H1 (cell line): Measurements from ENCODE around the gene IP6K1. TPM values are rescaled to one million over a fixed set of nuclear protein-coding genes. Genes with fewer than 3 reads are reported as not detected.
"Not testable (repeated sequence)": the region's sequence is repeated elsewhere in the genome, so short reads cannot be mapped to it uniquely, and the experiment has no call there.

Experiments
- CTCF ChIA-PET: fragments of 300-600 bp; sonication (Branson Sonifier 250); formaldehyde crosslinking; loops from one replicate; lab custom pipeline; 2021; ENCODE audit not compliant: partially characterized antibody; lab: Charles Lee
- POLR2A ChIA-PET: fragments of 300-600 bp; sonication (Branson Sonifier 250); formaldehyde crosslinking; loops from one replicate; lab custom pipeline; 2021; ENCODE audit warnings: inconsistent platforms; ENCODE audit not compliant: partially characterized antibody; lab: Charles Lee
- DNase-seq, 2 experiments: peaks; one replicate each; pipeline versions ENCODE4 v3.0.0 to v3.0.0-alpha.2; 2010 to 2022; ENCODE audit warnings: low spot score in 2 of 2, low read depth in 1 of 2, mixed read lengths in 1 of 2
- FAIRE-seq: peaks from 2 replicates; lab custom pipeline; 2011; peaks lifted over from hg19 to GRCh38; lab: Jason Lieb, UNC
- H2AFZ ChIP-seq: 2 replicates; pipeline ENCODE4 v1.8.1; 2012; ENCODE audit warnings: low read length, inconsistent platforms
- H2AK5ac ChIP-seq: 2 replicates; pipeline ENCODE4 v1.6.1; 2013; ENCODE audit warnings: low read depth, low read length
- H2BK120ac ChIP-seq: replicated peaks from 2 replicates; pipeline ENCODE3; 2013; ENCODE audit warnings: low read depth, low read length, inconsistent platforms
- H2BK12ac ChIP-seq: 2 replicates; pipeline ENCODE4 v1.6.1; 2013; ENCODE audit warnings: low read depth, low read length
- H2BK15ac ChIP-seq: 2 replicates; pipeline ENCODE4 v1.6.1; 2013; ENCODE audit warnings: low read length
- H2BK20ac ChIP-seq: 2 replicates; pipeline ENCODE4 v1.6.1; 2013; ENCODE audit warnings: low read length
- H2BK5ac ChIP-seq: 2 replicates; pipeline ENCODE4 v1.6.1; 2013; ENCODE audit warnings: low read depth, low read length
- H3K14ac ChIP-seq: 2 replicates; pipeline ENCODE4 v1.6.1; 2013; ENCODE audit warnings: inconsistent platforms; ENCODE audit not compliant: insufficient read length
- H3K18ac ChIP-seq: 2 replicates; pipeline ENCODE4 v1.6.1; 2013; ENCODE audit warnings: low read length; ENCODE audit errors: extremely low read depth
- H3K23ac ChIP-seq: 2 replicates; pipeline ENCODE4 v1.6.1; 2013; ENCODE audit warnings: inconsistent platforms; ENCODE audit not compliant: insufficient read length
- H3K23me2 ChIP-seq: 2 replicates; pipeline ENCODE4 v1.6.1; 2013; ENCODE audit warnings: low read depth, low read length
- H3K27ac ChIP-seq: 2 replicates; pipeline ENCODE4 v1.6.1; 2011; ENCODE audit warnings: low read depth, low read length, inconsistent platforms
- H3K27me3 ChIP-seq, 4 experiments: replicated peaks in 1 of 4; 1 replicate in 1 of 4; 2 replicates in 3 of 4; pipeline versions ENCODE4 v1.6.1 to v1.8.1; 2011 to 2013; ENCODE audit warnings: low read length in 3 of 4, mild to moderate bottlenecking in 3 of 4, inconsistent platforms in 2 of 4, mixed read lengths in 2 of 4, moderate library complexity in 1 of 4; ENCODE audit not compliant: control insufficient read depth in 3 of 4, insufficient read depth in 3 of 4; ENCODE audit errors: extremely low read depth in 1 of 4
- H3K36me3 ChIP-seq, 4 experiments: 2 replicates each; pipeline versions ENCODE4 v1.6.1 to v1.8.1; 2011 to 2013; ENCODE audit warnings: mild to moderate bottlenecking in 4 of 4, low read length in 3 of 4, moderate library complexity in 2 of 4, control low read depth in 1 of 4, inconsistent platforms in 1 of 4; ENCODE audit not compliant: insufficient read depth in 4 of 4, control insufficient read depth in 2 of 4
- H3K4ac ChIP-seq: replicated peaks from 2 replicates; pipeline ENCODE3; 2013; ENCODE audit warnings: low read length, low read depth, mixed read lengths, inconsistent platforms; ENCODE audit not compliant: insufficient read length
- H3K4me1 ChIP-seq, 4 experiments: replicated peaks in 1 of 4; 1 replicate in 1 of 4; 2 replicates in 3 of 4; pipeline versions ENCODE4 v1.6.1 to v1.8.1; 2011 to 2013; ENCODE audit warnings: low read length in 3 of 4, inconsistent platforms in 2 of 4, mixed read lengths in 1 of 4; ENCODE audit not compliant: insufficient read depth in 4 of 4, control insufficient read depth in 3 of 4
- H3K4me2 ChIP-seq, 2 experiments: 2 replicates each; pipeline versions ENCODE4 v1.6.1 to v1.8.1; 2011 to 2013; ENCODE audit warnings: low read depth in 2 of 2, low read length in 2 of 2, control low read depth in 1 of 2, inconsistent platforms in 1 of 2, mild to moderate bottlenecking in 1 of 2; ENCODE audit not compliant: insufficient read depth in 1 of 2
- H3K4me3 ChIP-seq, 4 experiments: fragments of 200-600, 300-600 bp in 1 of 4; sonication (generic), shearing (Covaris generic), sonication (Bioruptor Twin) in 1 of 4; 2 replicates each; pipeline versions ENCODE4 v1.5.1 to v1.8.1; 2011 to 2016; ENCODE audit warnings: low read length in 4 of 4, low read depth in 3 of 4, control low read depth in 2 of 4, inconsistent platforms in 2 of 4, mild to moderate bottlenecking in 2 of 4, mixed read lengths in 1 of 4, moderate library complexity in 1 of 4; ENCODE audit not compliant: insufficient read depth in 2 of 4; ENCODE audit errors: extremely low read depth in 1 of 4
- H3K56ac ChIP-seq: replicated peaks from 2 replicates; pipeline ENCODE3; 2013; ENCODE audit warnings: low read depth, mild to moderate bottlenecking, mixed read lengths, low read length, inconsistent platforms; ENCODE audit not compliant: insufficient read length
- H3K79me1 ChIP-seq: 2 replicates; pipeline ENCODE4 v1.6.1; 2013; ENCODE audit warnings: low read depth, low read length, control low read depth
- H3K79me2 ChIP-seq, 2 experiments: 2 replicates each; pipeline versions ENCODE4 v1.6.1 to v1.8.1; 2012 to 2013; ENCODE audit warnings: low read length in 2 of 2, mild to moderate bottlenecking in 2 of 2, inconsistent platforms in 1 of 2; ENCODE audit not compliant: insufficient read depth in 2 of 2, control insufficient read depth in 1 of 2
- H3K9ac ChIP-seq, 4 experiments: replicated peaks in 1 of 4; 1 replicate in 1 of 4; 2 replicates in 3 of 4; pipeline versions ENCODE4 v1.6.1 to v1.8.1; 2011 to 2013; ENCODE audit warnings: low read depth in 3 of 4, low read length in 3 of 4, control low read depth in 2 of 4, mild to moderate bottlenecking in 2 of 4, moderate library complexity in 2 of 4, inconsistent platforms in 1 of 4; ENCODE audit errors: extremely low read depth in 1 of 4
- H3K9me3 ChIP-seq, 2 experiments: 2 replicates each; pipeline versions ENCODE4 v1.6.1 to v1.8.1; 2012 to 2013; ENCODE audit warnings: mild to moderate bottlenecking in 2 of 2, moderate library complexity in 2 of 2, control low read depth in 1 of 2, inconsistent platforms in 1 of 2, low read depth in 1 of 2, low read length in 1 of 2, mixed read lengths in 1 of 2; ENCODE audit not compliant: insufficient read depth in 2 of 2
- H4K20me1 ChIP-seq, 2 experiments: replicated peaks in 1 of 2; 2 replicates each; pipeline versions ENCODE3 to v1.8.1; 2011 to 2013; ENCODE audit warnings: inconsistent platforms in 2 of 2, low read length in 2 of 2, mild to moderate bottlenecking in 1 of 2; ENCODE audit not compliant: insufficient read depth in 2 of 2, control insufficient read depth in 1 of 2
- H4K5ac ChIP-seq: 2 replicates; pipeline ENCODE4 v1.6.1; 2013; ENCODE audit warnings: low read length, low read depth, mixed read lengths, inconsistent platforms; ENCODE audit not compliant: insufficient read length
- H4K8ac ChIP-seq: 2 replicates; pipeline ENCODE4 v1.8.0; 2013; ENCODE audit warnings: mild to moderate bottlenecking, moderate library complexity, low read length, inconsistent platforms; ENCODE audit not compliant: insufficient read depth; ENCODE audit errors: extremely low read depth
- H4K91ac ChIP-seq: replicated peaks from 2 replicates; pipeline ENCODE3; 2013; ENCODE audit warnings: low read length, mixed read lengths, inconsistent platforms; ENCODE audit not compliant: insufficient read length
- WGBS, 2 experiments: shearing (Covaris generic) in 1 of 2; methylation state at CpG; one replicate each; pipeline versions ENCODE4 v1.1.6 to v1.1.7; 2013 to 2015; ENCODE audit warnings: low lambda C conversion rate in 2 of 2, mixed read lengths in 2 of 2, inconsistent platforms in 1 of 2, low coverage in 1 of 2, missing lambda C conversion rate in 1 of 2; ENCODE audit not compliant: insufficient replicate concordance in 2 of 2, insufficient coverage in 1 of 2, insufficient read length in 1 of 2; ENCODE audit errors: extremely low coverage in 1 of 2, missing lambda C conversion rate in 1 of 2; 5-methylcytosine and 5-hydroxymethylcytosine counted together
- polyA plus RNA-seq, 7 experiments: library from polyadenylated mRNA; depleted of rRNA in 3 of 7; stranded (reverse) in 5 of 7; unstranded in 2 of 7; fragments of >200 nt in 5 of 7; fragments of 200-250 nt in 2 of 7; gene quantifications; 1 replicate in 5 of 7; 2 replicates in 1 of 7; 4 replicates in 1 of 7; pipeline versions ENCODE4 v1.2.1 to v1.2.3, GENCODE V29; 2011 to 2013; ENCODE audit warnings: missing spikeins in 2 of 7, mixed read lengths in 2 of 7
- total RNA-seq: library from RNA; stranded (reverse); fragmentation: NEBNext Ultra II Directional; extraction: Animal tissue kit (Norgen Biotek cat#: 25700); gene quantifications from 2 replicates; pipeline ENCODE4 v1.2.1, GENCODE V29; 2021

The IP6K1 gene
- total and polyA plus RNA-seq, 2 of the 8 experiments (the other 6 are each of a cell fraction or from before 2014, with no cell fraction given), result 31.5 to 35.2 TPM

- not testable (repeated sequence) for H3K18ac ChIP-seq, H3K27ac ChIP-seq, H4K5ac ChIP-seq, H3K9ac ChIP-seq, H4K20me1 ChIP-seq, H2BK120ac ChIP-seq, H2BK5ac ChIP-seq, DNase-seq, H3K56ac ChIP-seq, H3K4me1 ChIP-seq, H3K14ac ChIP-seq, H3K4me3 ChIP-seq, H2BK20ac ChIP-seq, H4K8ac ChIP-seq, H3K23me2 ChIP-seq, H3K23ac ChIP-seq, H4K91ac ChIP-seq, H3K9me3 ChIP-seq, H2BK15ac ChIP-seq, H3K4ac ChIP-seq, FAIRE-seq, H2BK12ac ChIP-seq, H3K4me2 ChIP-seq, H2AK5ac ChIP-seq, H3K27me3 ChIP-seq, H2AFZ ChIP-seq
- peaks cover 20% of the 10 kb centered on the region for H3K79me1 ChIP-seq
- CTCF ChIA-PET, result interaction anchor here (0.7 to 1.9 kb wide), 3 partner anchors 36 to 476 kb away, joined by 3 to 5 read pairs (median 4); no protein-coding TSS in a partner anchor
- peaks cover 0 to 13% (median 3%) of the 10 kb centered on the region in 4 experiments; a peak in 5 of 8 replicates for H3K36me3 ChIP-seq
- peaks cover 0 to 68% of the 10 kb centered on the region in 2 experiments; a peak in 3 of 4 replicates for H3K79me2 ChIP-seq
- 88% methylated on average over 9 of the region's 9 CpGs; no CpG with 5 or more reads in 1 of the 2 experiments for WGBS, 2 experiments
- POLR2A ChIA-PET, result interaction anchor here (0.7 to 1.2 kb wide), 2 partner anchors 8 to 12 kb away, joined by 3 read pairs; no protein-coding TSS in a partner anchor
Observed at GRCh38 chr3:49782277-49782676, 4.1 kb downstream of the IP6K1 start.
